ENCODE results near the gene TMEM82.

Gene TMEM82

GRCh38 chr1:15760520-15761211, 18.4 kb downstream of the TMEM82 start:
- H3K9ac ChIP-seq (ENCODE audit: low read depth, low read length) = no peak overlapping the region
- ATAC-seq (ENCODE audit: insufficient read depth, low read depth) = no peak
- no peaks in the 10 kb centered on the region for H3K4me1 ChIP-seq (ENCODE audit: insufficient read depth, low read length)

DNA sequence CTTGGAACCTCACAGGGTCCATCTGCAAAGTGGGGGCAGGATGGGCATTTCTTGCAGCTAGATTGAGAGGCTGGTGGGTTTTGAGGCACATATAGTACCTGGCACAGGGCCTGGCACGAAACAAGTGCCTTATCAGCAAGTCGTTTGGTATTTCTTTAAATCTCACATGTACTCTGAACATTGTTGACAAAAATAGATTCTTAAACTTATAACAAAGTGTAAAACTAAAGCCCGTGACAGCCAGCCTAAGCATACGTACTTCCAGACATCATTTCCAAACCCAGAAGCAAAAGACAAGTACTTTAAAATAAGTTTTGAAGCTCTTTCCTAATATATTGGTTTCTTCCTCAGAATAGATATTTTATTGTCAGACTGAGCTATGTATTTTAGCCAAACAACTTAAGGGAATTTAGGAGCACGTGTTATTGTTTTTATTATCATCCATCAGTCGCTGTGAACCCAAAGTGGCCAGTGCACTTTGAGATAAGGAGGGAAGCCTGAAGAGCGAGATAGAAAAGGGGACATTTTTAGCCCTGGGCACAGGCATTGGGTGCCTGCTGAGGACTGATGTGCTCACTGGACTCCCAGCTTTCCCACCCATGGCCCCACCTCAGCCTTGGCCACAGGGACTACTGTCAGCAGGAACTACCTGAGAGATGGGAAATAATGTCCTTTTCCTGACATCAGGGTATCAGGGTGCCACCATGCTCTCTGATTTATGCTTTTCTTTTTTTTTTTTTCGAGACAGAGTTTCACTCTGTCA, 19.2 kb downstream of the TMEM82 start:
- H3K4me1 ChIP-seq (ENCODE audit: insufficient read depth, low read length) = no peaks in the 10 kb centered on the region
- H3K36me3 ChIP-seq (ENCODE audit: insufficient read depth, low read length) = no peaks in the 10 kb centered on the region
- ATAC-seq (ENCODE audit: insufficient read depth, low read depth) = no peak
- no peaks in the 10 kb centered on the region for H3K27me3 ChIP-seq (ENCODE audit: insufficient read depth, low read length, poor library complexity)
- H3K27ac ChIP-seq (ENCODE audit: low read length) = no peak overlapping the region
- H3K9me3 ChIP-seq (ENCODE audit: insufficient read depth, low read length, severe bottlenecking) = no peaks in the 10 kb centered on the region
- H4K20me1 ChIP-seq (ENCODE audit: insufficient read depth, low read length) = no peaks in the 10 kb centered on the region
- H3K4me2 ChIP-seq (ENCODE audit: insufficient read depth, low read length) = no peak overlapping the region
- H2AFZ ChIP-seq (ENCODE audit: low read depth, low read length) = no peak overlapping the region
- TF ChIP-seq CTCF (IDR thresholded peaks at IDR 0.05; ENCODE audit: borderline replicate concordance, extremely low read depth, low read length, poor library complexity, severe bottlenecking) = no peak
- TF ChIP-seq EZH2 (IDR thresholded peaks at IDR 0.05; ENCODE audit: borderline replicate concordance, low read depth, low read length, severe bottlenecking) = no peak
- H3K9ac ChIP-seq (ENCODE audit: low read depth, low read length) = no peak overlapping the region
- no peak for DNase-seq
- H3K4me3 ChIP-seq (ENCODE audit: low read depth in 1 of 2, low read length in 2 of 2) = no peak overlapping the region
- no peaks in the 10 kb centered on the region for H3K79me2 ChIP-seq (ENCODE audit: insufficient read depth, low read length)

More at GRCh38 chr1:15760520-15761211, 18.4 kb downstream of the TMEM82 start:
- Histone ChIP-seq H3K36me3 (ENCODE audit: insufficient read depth, low read length) (no peaks in the 10 kb centered on the region), H3K9me3 (ENCODE audit: insufficient read depth, low read length, severe bottlenecking) (no peaks in the 10 kb centered on the region), H3K4me2 (ENCODE audit: insufficient read depth, low read length) (no peak overlapping the region), H3K27me3 (ENCODE audit: insufficient read depth, low read length, poor library complexity) (no peaks in the 10 kb centered on the region), H3K79me2 (ENCODE audit: insufficient read depth, low read length) (no peaks in the 10 kb centered on the region), H2AFZ (ENCODE audit: low read depth, low read length) (no peak overlapping the region), H3K4me3 (ENCODE audit: low read depth in 1 of 2, low read length in 2 of 2) (no peak overlapping the region), H4K20me1 (ENCODE audit: insufficient read depth, low read length) (no peaks in the 10 kb centered on the region), H3K27ac (ENCODE audit: low read length) (no peak overlapping the region)
- TF ChIP-seq CTCF (IDR thresholded peaks at IDR 0.05; ENCODE audit: borderline replicate concordance, extremely low read depth, low read length, poor library complexity, severe bottlenecking) (no peak), EZH2 (IDR thresholded peaks at IDR 0.05; ENCODE audit: borderline replicate concordance, low read depth, low read length, severe bottlenecking) (no peak)
- DNase-seq = no peak

GRCh38 chr1:15762546-15762945, 20.2 kb downstream of the TMEM82 start:
- no peak for TF ChIP-seq EZH2 (IDR thresholded peaks at IDR 0.05; ENCODE audit: borderline replicate concordance, low read depth, low read length, severe bottlenecking)
- no peak for TF ChIP-seq CTCF (IDR thresholded peaks at IDR 0.05; ENCODE audit: borderline replicate concordance, extremely low read depth, low read length, poor library complexity, severe bottlenecking)
- no peak overlapping the region for H3K9ac ChIP-seq (ENCODE audit: low read depth, low read length)

More at GRCh38 chr1:15762546-15762945, 20.2 kb downstream of the TMEM82 start:
- H3K79me2 ChIP-seq (ENCODE audit: insufficient read depth, low read length) = no peaks in the 10 kb centered on the region
- DNase-seq (no peak), ATAC-seq (ENCODE audit: insufficient read depth, low read depth) (no peak)
- H3K36me3 ChIP-seq (ENCODE audit: insufficient read depth, low read length) = no peaks in the 10 kb centered on the region
- H3K27ac ChIP-seq (ENCODE audit: low read length) = no peak overlapping the region
- no peak overlapping the region for H2AFZ ChIP-seq (ENCODE audit: low read depth, low read length)
- H3K4me2 ChIP-seq (ENCODE audit: insufficient read depth, low read length) = no peak overlapping the region
- H3K4me3 ChIP-seq (ENCODE audit: low read depth in 1 of 2, low read length in 2 of 2) = no peak overlapping the region
- H3K27me3 ChIP-seq (ENCODE audit: insufficient read depth, low read length, poor library complexity) = no peaks in the 10 kb centered on the region
- no peaks in the 10 kb centered on the region for H3K4me1 ChIP-seq (ENCODE audit: insufficient read depth, low read length)
- no peaks in the 10 kb centered on the region for H4K20me1 ChIP-seq (ENCODE audit: insufficient read depth, low read length)
- no peaks in the 10 kb centered on the region for H3K9me3 ChIP-seq (ENCODE audit: insufficient read depth, low read length, severe bottlenecking)

Measured in DND-41 (cell line).